ENCODE data around the gene HLA-DPA1.
"Not testable (repeated sequence)": the region's sequence is repeated elsewhere in the genome, so short reads cannot be mapped to it uniquely, and the experiment has no call there.

Gene HLA-DPA1

GRCh38 chr6:33073431-33073871, at the start of gene HLA-DPA1:
Gene HLA-DPA1 (minus strand): TSS chr6:33073649.
- DNase-seq (ENCODE audit: low spot score), result no peak

GRCh38 chr6:33123181-33123580, 49.7 kb upstream of the HLA-DPA1 start:
- no peak for DNase-seq (ENCODE audit: low spot score)

GRCh38 chr6:33120001-33120400, 46.6 kb upstream of the HLA-DPA1 start:
- DNase-seq (ENCODE audit: low spot score), result no peak

GRCh38 chr6:33118525-33119123, 45.2 kb upstream of the HLA-DPA1 start:
- peak; percentile 66 for DNase-seq (ENCODE audit: low spot score)

- no peak for DNase-seq (ENCODE audit: low spot score)
These were observed 44.4 kb upstream of the HLA-DPA1 start for GRCh38 chr6:33117811-33118277.

- DNase-seq (ENCODE audit: low spot score), result no peak
These were observed 43.6 kb upstream of the HLA-DPA1 start for GRCh38 chr6:33116841-33117711.

- no peak for DNase-seq (ENCODE audit: low spot score)
These were observed 43.0 kb upstream of the HLA-DPA1 start for GRCh38 chr6:33116417-33116816.

- no peak for DNase-seq (ENCODE audit: low spot score)
These were observed 41.0 kb upstream of the HLA-DPA1 start for GRCh38 chr6:33114406-33114805.

GRCh38 chr6:33113755-33114154, 40.3 kb upstream of the HLA-DPA1 start:
- DNase-seq (ENCODE audit: low spot score), result no peak

- no peak for DNase-seq (ENCODE audit: low spot score)
These were observed 38.7 kb upstream of the HLA-DPA1 start for GRCh38 chr6:33112148-33112547.

GRCh38 chr6:33108307-33108706, 34.9 kb upstream of the HLA-DPA1 start:
- no peak for DNase-seq (ENCODE audit: low spot score)

- DNase-seq (ENCODE audit: low spot score), result no peak
These were observed 34.2 kb upstream of the HLA-DPA1 start for GRCh38 chr6:33107641-33108040.

- no peak for DNase-seq (ENCODE audit: low spot score)
These were observed 32.7 kb upstream of the HLA-DPA1 start for GRCh38 chr6:33105916-33106871.

GRCh38 chr6:33105386-33105785, 31.9 kb upstream of the HLA-DPA1 start:
- no peak for DNase-seq (ENCODE audit: low spot score)

- no peak for DNase-seq (ENCODE audit: low spot score)
These were observed 31.4 kb upstream of the HLA-DPA1 start for GRCh38 chr6:33104887-33105286.

- no peak for DNase-seq (ENCODE audit: low spot score)
These were observed 30.3 kb upstream of the HLA-DPA1 start for GRCh38 chr6:33103776-33104175.

- DNase-seq (ENCODE audit: low spot score), result not testable (repeated sequence)
These were observed 27.8 kb upstream of the HLA-DPA1 start for GRCh38 chr6:33101121-33101737.

GRCh38 chr6:33095681-33096080, 22.2 kb upstream of the HLA-DPA1 start:
- no peak for DNase-seq (ENCODE audit: low spot score)

GRCh38 chr6:33093855-33094254, 20.4 kb upstream of the HLA-DPA1 start:
- no peak for DNase-seq (ENCODE audit: low spot score)

GRCh38 chr6:33092385-33092784, 18.9 kb upstream of the HLA-DPA1 start:
- DNase-seq (ENCODE audit: low spot score), result no peak

- no peak for DNase-seq (ENCODE audit: low spot score)
These were observed 18.5 kb upstream of the HLA-DPA1 start for GRCh38 chr6:33091957-33092356.

Measured in LoVo (cell line).